ENCODE measurements around the gene CDH13.

CDH13 gene

DNA sequence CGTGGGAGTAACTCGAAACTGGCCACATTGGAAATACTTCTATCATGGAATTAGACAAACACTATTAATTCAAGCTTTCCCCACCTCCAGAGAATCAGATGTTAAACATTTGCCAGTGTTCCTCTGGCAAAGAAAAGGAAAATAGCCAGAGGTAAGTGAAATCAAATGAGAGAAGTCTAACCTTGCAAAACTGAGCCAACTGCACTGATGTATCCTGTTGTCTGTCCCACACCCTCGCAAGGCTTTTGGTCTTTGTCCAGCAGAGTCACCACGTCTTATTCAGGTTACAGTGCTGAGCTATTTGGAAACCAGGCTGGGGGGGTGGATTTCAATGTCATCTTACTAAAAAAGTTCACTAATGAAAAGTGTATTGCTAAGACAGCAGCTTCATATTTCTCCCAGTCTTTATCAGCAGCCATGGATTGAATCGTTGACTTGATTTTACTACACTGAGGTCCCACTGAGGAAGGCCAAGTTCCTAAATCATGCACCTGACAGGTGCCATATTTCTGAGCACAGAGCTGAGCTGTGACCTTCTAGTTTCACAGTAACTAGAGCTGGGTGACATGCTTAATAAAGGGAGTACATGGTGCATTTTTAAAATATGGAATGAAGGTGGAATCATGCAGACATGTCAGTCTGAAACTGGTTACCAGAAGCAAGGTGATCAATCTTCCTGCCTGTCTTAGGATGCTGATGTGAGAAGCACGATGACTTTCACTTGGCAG, 1095.9 kb downstream of the CDH13 start:
- DNase-seq (ENCODE audit: low read depth in 2 of 2) = no peak

DNA sequence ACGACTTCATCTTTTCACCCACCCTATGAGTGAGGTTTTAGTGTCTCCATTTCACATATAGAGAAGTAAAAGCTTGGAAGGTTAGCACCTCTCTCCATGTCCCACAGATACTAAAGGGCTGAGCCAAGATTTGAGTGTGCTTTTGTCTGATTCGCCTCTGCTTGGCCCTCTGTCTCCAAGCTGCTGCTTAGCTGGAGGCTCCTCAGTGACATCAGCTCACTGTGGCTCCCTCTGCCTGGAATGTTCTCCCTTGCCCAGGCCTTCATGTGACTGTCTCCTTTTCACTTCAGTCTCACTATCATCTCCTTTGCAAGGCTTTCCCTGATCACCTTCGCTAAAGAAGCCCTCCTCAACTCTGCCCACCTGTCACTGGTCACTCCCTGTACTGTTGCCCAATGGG, 1096.5 kb downstream of the CDH13 start:
- no peak for DNase-seq (ENCODE audit: low read depth in 2 of 2)

DNA sequence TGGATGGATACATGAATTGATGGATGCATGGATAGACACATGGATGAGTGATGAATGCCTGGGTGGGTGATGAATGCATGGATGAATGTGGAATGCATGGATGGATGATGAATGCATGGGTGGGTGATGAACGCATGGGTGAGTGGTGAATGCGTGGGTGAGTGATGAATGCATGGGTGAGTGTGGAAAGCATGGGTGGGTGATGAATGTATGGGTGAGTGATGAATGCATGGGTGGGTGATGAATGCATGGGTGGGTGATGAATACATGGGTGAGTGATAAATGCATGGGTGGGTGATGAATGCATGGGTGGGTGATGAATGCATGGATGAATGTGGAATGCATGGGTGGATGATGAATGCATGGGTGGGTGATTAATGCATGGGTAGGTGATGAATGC, 1097.1 kb downstream of the CDH13 start:
- no peak for DNase-seq (ENCODE audit: low read depth in 2 of 2)

DNA sequence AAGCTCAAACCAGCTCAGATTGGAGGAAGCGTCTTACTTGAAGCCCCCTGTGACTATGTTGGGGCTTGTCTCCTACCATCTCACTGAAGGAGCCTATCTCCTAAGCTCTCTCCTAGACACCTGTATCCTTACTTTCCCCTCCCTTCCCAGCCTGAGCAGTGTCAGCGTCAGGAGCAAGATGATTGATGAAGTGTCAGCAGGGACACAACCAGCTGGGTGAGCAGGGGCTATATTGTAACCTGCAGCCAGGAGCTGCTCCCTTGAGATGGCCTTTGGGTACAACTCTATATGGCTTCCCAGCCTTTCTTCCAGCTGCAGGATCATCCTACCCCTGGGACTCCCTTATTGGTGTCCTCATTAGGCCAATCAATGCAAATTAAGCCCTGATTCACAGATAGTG, 1097.8 kb downstream of the CDH13 start:
- no peak for DNase-seq (ENCODE audit: low read depth in 2 of 2)

DNA sequence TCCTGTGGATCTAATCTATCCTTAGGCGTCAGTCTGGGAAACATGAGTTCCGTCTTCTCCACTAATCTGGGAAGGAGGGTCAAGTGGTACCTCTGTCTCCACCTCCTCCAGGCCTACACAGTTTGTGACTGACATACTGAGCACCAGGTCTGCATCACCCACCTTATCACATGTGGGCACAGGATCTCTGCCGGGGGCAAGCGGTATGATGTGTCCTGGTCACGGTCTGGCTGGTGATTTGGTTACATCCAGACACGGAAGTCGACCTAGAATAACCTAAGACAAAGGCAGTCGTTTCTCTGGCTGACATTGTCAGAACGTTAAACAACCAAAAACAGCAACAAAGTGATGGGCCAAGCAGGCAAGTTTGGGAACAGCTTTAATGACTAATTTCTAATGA, 1098.5 kb downstream of the CDH13 start:
- DNase-seq (ENCODE audit: low read depth in 2 of 2) = no peak

DNA sequence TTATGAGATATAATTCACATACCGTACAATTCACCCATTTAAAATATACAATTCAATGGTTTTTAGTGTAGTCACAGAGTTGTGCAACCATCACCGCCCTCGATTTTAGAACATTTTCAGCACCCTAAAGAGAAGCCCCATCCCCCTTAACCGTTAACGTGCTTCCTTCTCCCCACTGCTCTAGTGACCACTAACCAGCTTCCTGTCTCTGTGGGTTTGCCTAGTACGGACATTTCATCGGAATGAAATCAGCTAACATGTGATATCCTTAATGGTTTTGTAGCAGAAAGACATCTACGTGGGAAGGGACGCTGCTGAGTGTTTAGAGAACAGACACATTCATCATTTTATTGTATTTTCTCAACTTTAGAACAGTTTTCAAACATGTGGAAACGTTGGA, 1100.2 kb downstream of the CDH13 start:
- no peak for DNase-seq (ENCODE audit: low read depth in 2 of 2)

DNA sequence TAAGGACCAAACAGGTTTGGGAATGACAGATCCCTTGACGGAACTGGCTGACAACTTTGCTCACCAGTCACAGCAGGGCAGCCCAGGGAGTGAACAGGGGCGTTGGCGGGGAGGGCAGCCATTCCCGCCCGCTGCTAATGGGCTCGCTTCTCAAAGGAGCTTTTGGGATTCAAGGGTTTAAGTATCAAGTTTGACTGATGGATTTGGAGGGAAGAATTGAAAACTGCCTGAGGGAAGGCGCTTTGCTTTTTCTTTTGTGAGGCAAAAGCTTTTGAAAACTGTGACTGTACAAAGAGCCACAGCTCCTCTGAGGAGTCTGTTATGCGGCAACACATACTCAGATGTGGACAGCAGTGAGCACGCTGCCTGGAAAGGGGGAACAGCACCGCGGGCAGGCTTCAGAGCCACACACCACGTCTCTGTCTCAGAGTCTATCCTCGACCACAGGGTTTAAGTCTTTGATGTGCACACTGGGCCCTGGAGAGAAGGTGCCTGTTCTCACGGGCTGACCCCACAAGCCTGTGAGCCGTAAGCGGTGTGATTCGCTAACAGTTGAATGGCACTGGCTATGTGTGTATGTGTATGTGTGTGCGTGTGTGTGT, 1101.1 kb downstream of the CDH13 start:
- DNase-seq (ENCODE audit: low read depth in 2 of 2) = no peak

DNA sequence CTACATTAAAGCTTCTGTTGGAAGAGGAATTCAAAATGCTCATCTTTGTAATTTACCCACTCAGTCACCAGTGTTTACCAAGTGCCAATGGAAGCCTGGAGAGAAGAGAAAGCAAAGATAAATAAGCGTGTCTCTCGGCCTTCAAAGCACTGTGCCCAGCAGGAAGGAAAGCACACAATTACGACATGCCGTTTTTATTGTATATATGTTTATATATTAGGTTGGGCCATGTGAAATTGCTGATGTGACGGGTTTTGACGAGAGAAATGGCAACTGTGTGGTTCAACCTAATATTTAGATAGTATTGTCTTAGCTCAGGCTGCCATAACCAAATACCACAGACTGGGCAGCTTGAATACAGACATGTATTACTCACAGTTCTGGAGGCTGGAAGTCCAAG, 1101.7 kb downstream of the CDH13 start:
- DNase-seq (ENCODE audit: low read depth in 2 of 2) = no peak

DNA sequence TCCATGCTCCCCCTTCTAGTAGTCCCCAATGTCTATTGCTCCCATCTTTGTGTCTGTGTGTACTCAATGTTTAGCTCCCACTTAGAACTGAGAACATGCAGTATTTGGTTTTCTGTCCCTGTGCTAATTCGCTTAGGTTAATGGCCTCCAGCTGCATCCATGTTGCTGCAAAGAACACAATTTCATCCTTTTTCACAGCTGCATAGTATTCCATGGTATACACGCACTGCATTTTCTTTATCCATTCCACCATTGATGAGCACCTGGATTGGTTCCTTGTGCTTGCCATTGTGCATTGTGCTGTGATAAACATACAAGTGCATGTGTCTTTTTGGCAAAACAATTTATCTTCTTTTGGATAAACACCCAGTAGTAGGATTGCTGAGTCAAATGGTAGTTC, 1104.0 kb downstream of the CDH13 start:
- no peak for DNase-seq (ENCODE audit: low read depth in 2 of 2)

DNA sequence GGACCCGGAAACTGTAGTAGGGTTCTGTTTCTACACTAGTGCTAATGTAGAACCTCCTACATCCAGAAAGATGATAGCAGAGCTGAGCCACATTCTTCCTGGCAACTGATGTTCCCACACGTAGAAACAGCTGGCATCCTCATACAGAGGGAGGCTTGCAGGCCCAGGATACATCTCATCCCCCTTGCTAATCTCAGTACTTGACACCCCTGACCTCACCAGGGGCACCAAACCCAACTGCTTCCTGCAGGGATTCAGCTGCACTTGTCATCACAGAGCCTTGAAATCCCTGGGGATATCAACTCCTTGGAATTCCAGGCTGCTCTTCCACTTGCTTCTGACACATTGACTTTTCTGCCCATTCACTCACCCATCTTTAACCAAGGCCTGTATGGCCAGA, 1105.8 kb downstream of the CDH13 start:
- no peak for DNase-seq (ENCODE audit: low read depth in 2 of 2)

DNA sequence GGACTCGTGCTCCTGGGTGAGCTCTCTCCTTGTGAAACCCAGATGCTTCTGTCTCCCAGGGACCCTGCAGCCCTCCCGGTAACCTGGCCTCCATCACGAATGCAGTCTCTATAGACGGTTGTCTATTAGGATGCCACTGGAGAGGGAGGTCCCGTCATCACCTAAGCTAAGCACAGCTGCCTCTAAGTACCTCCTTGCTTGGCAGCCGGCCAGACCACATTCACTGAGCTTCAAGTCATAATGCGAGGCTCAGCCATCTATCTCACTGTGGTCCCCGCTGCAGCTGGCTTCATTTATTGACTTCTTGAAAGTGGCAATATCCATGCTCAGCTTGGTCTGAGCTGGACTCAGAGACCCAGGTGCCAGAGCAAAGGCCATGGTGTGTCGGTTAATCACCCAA, 1106.5 kb downstream of the CDH13 start:
- DNase-seq (ENCODE audit: low read depth in 2 of 2) = no peak

DNA sequence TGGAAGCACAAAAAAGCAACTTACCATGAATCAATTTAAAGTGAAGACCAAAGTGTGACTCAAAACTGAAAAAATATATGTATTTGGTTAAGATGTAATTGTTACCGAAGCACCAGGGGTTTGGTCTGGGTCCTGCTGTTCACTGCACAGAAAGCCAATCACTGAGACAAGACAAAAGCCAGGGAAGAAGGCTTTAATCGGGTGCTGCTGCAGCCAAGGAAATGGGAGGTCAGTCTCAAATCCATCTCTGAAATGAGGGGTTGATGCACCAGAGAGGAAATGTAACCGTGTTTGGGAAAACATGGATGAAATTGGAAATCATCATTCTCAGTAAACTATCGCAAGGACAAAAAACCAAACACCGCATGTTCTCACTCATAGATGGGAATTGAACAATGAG, 1107.4 kb downstream of the CDH13 start:
- DNase-seq (ENCODE audit: low read depth in 2 of 2) = no peak

DNA sequence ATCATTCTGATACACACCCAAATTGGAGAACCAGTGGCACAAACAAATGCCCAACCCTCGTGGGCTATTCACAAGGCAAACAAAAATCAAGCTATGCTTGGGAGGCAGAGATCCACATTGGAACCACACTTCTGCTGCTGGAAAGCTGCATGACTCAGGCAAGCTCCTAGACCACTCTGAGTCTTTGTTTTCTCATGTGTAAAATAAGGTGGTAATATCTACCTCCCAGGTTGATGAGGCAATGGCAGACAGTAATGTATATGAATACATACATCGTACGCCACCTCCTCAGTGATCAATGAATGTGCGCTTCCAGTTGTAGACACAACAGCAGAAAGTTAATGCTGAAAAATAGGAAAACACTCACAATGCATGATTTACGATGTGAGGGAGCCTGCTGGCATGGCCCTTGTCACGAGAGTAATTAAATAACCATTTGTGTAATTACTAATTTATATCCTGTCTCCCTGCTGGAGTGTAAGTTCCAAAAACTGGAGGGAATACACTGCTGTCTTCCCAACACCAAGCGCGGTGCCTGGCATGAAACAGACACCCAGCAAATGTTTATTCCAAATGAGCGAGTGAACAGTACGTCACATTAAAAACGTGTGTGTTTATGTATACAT, 1111.1 kb downstream of the CDH13 start:
- DNase-seq (ENCODE audit: low read depth in 2 of 2) = no peak

DNA sequence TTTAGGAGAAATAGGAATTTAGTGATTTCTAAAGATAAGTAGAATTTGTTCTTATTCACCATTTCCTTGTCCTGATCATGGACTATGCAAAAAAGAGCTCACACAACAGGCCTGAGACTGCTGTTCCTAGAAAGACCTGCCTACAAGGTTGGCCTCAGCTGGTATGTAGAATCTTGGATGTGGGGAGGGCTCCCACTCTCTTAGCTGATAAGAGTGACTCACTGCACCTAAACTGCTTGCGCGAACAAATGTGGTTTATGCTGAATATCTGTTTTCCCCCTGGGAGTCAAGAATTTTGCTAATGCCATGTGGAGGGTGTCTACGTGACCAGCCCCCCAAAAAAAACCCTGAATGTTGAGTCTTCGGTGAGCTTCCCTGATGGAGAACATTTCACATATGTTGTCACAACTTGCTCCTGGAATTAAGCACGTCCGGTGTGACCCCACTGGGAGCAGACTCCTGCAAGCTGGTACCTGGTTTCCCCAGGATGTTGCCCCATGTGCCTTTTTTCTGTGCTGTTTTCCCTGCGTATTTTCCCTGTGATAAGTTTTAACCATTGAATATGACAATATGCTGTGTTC, 1112.2 kb downstream of the CDH13 start:
- DNase-seq (ENCODE audit: low read depth in 2 of 2) = no peak

DNA sequence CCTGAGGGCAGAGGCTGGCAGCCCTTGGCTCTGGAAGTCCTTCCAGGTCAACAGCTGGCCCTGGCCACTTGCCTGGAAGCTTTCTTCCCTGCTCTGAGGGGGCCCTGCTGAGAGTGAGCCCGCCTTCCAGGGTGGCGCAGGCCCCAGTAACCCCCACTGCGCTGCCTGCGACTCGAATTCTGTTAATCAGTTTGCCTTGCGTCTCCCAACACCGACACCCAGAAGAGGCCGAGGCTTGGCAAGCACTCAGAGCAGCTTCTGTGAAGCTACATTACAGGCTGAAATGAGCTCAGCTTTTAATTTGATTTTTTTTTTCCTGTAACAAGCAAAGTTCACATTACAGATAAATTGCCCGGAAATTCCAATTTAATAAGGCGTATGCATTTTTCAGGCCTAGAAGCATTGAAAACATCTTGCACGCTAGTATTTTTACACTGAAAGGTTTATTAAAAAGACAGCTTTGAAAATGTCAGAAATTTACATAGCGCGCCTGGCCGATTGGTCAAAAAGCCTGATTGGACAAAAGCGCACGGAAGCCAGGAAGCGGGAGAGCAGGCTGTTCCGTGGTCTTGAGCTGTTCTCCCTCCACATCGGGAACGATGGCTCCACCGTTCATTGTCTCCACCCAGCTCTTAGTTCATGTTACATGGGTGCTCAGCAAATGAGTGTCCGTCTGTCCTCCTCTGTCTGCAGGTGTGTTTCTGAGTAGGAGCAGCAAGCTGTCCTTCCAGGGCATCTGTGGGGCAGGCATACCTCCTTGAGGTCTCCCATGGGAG, 1115.5 kb downstream of the CDH13 start:
- DNase-seq (ENCODE audit: low read depth in 2 of 2) = no peak

DNA sequence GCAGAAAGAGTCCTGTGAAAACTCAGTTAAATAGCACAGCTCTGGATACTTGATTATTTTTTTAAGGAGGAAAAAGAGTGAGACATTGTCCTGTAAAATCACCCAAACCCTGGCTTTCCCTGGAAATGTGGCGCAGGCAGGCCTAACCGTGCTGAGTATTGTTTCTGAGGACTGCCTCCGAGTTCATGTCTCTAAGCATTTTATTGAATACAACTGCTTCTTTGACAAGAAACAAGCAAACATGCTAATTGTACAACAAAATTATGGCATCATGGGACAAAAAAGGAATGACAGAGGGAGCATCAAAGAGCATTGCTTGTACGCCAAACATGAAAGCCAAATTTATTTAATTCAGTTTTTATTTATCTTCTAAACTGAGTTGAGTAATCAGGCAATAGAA, 1116.5 kb downstream of the CDH13 start:
- no peak for DNase-seq (ENCODE audit: low read depth in 2 of 2)

DNA sequence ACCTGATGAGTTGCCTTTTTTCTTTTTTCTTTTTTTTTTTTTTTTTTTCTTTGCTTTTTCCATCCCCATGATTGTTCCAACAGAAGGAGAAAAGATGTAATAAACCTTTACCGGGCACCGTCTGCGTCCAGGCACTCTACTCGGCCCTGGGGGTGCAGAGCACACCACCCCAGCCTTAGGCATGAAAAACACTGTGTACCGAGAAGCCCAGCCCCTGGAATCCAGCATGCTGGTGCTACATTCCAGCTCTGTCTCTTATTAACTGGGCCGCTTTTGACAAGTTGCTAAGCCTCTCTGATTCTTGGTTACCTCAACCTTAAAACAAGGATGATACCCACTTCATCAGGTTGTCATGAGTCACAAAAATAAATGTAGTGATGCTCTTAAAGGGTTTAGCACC, 1117.0 kb downstream of the CDH13 start:
- no peak for DNase-seq (ENCODE audit: low read depth in 2 of 2)

DNA sequence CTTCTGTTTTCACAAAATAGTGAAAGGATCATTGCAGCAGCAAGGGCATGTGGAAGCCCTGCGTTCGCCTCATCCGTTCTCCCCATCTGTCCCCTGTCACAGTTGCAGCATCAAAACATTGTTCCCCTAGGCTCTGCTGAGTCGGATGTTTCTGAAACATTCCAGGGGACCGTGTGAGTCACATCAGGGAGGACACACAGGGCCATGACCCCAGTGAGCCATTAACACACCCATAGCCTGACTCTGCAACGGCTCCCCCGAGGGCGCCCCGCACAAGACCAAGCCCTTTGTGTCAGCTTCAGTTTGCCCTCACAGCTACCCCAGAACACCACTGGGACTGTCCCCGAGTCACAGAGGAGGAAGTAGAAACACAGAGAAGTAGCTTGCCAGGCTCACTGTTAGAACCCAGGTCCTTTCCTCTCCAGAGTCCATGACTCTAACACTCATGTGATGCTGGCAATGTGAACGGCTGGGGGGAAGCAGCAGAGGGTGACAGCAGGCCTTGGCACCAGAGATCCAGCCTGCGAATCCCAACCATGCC, 1117.7 kb downstream of the CDH13 start:
- no peak for DNase-seq (ENCODE audit: low read depth in 2 of 2)

DNA sequence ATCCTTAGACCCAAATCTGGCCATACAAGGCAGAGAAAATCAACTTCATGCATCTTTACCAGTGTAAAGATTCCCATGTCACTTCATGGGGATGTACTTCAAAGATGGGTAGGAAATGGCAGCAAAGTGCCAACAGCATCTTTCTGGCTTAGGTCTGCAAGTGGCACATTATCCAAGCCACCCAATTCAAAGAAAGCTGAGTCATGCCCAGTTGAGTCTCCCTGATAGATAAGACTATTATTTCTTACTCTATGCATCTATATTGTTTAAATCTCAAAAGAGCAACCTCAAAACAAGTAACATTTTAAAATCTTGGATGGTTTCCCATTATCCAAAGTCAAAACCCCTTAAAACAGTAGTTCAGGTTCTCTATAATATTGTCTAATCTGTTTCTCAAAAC, 1119.8 kb downstream of the CDH13 start:
- DNase-seq (ENCODE audit: low read depth in 2 of 2) = no peak

DNA sequence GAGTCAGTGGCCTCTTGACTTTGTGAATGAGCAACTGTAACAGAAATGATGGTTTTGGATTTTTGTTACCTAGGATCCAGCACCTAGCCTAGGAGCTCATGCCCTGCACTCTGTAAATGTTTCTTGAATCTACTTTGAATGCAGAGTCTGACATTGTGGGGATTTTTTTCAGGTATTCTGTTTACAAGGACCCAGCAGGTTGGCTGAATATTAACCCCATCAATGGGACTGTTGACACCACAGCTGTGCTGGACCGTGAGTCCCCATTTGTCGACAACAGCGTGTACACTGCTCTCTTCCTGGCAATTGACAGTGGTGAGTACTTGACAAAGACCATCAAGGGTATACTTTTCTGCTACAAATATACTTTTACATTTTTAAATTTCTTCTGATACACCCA, 1121.2 kb downstream of the CDH13 start:
- DNase-seq (ENCODE audit: low read depth in 2 of 2) = no peak

DNA sequence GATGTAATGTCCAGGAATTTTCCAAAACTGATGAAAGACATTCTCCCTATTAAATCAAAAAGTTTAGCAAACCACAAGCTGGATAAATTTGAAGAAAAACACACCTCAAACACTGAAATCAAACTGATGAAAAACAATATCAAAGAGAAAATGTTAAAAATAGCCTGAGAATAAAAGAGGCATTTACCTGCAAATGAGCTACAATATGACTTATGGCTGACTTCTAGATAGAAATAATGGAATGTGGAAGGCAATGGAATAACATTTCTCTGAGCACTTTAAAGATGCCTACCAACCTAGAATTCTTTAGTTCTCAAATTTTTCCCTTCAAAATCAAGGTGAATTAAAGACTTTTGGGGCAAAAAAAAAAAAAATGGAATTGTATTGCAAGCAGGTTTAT, 1128.6 kb downstream of the CDH13 start:
- no peak for DNase-seq (ENCODE audit: low read depth in 2 of 2)

Data from activated CD8-positive, alpha-beta memory T cell treated with anti-CD3 and anti-CD28 coated beads for 4 hours (primary cell).